Endometrial microvascular endothelial cells (primary cell): Measurements from ENCODE around the gene ADRA2C. TPM values are rescaled to one million over a fixed set of nuclear protein-coding genes. Genes with fewer than 3 reads are reported as not detected.

Experiments
- total RNA-seq: library from RNA; depleted of rRNA; stranded (reverse); fragments of >200 nt; gene quantifications from one replicate; pipeline ENCODE4 v1.2.3, GENCODE V29; 2015; ENCODE audit errors: inconsistent ontology term

The ADRA2C gene
- total RNA-seq, 1 donor from 2014 or later = not detected

Other genes with a start within 250 kb of the ADRA2C start
- 160 TPM for gene LRPAP1, start 234.0 kb upstream of the ADRA2C start, total RNA-seq